ENCODE results near the gene TRIM37. TPM values are rescaled to one million over a fixed set of nuclear protein-coding genes. Genes with fewer than 3 reads are reported as not detected.

TRIM37 gene
- total and polyA plus RNA-seq, 2 of the 8 experiments (the other 6 are each of a cell fraction or from before 2014, with no cell fraction given), result 38.2 to 57.0 TPM

GRCh38 chr17:59011975-59012374 is 94.7 kb downstream of the TRIM37 start:
- 86% methylated on average over 2 of the region's 2 CpGs; no CpG with 5 or more reads in 1 of the 2 experiments for WGBS, 2 experiments (ENCODE audit: extremely low coverage in 1 of 2, insufficient coverage in 1 of 2, insufficient read length in 1 of 2, insufficient replicate concordance in 2 of 2, low coverage in 1 of 2, low lambda C conversion rate in 2 of 2, missing lambda C conversion rate in 1 of 2)

More at GRCh38 chr17:59011975-59012374, 94.7 kb downstream of the TRIM37 start:
- Histone ChIP-seq H3K4me3 (ENCODE audit: extremely low read depth in 1 of 4, insufficient read depth in 2 of 4, low read depth in 3 of 4, low read length in 4 of 4) (no peak overlapping the region), H3K4ac (replicated peaks; ENCODE audit: insufficient read length, low read depth, low read length) (no peak overlapping the region), H2BK5ac (ENCODE audit: low read depth, low read length) (no peak overlapping the region), H4K91ac (replicated peaks; ENCODE audit: insufficient read length, low read length) (no peak overlapping the region), H2AK5ac (ENCODE audit: low read depth, low read length) (no peak overlapping the region), H3K9ac (replicated peaks in 1 of 4; ENCODE audit: extremely low read depth in 1 of 4, low read depth in 3 of 4, low read length in 3 of 4) (no peak overlapping the region), H3K56ac (replicated peaks; ENCODE audit: insufficient read length, low read depth, low read length) (no peak overlapping the region), H2BK15ac (ENCODE audit: low read length) (no peak overlapping the region), H2BK12ac (ENCODE audit: low read depth, low read length) (no peak overlapping the region), H3K9me3 (ENCODE audit: insufficient read depth in 2 of 2, low read depth in 1 of 2, low read length in 1 of 2) (no peaks in the 10 kb centered on the region), H3K79me1 (ENCODE audit: low read depth, low read length) (no peaks in the 10 kb centered on the region), H3K27me3 (replicated peaks in 1 of 4; ENCODE audit: control insufficient read depth in 3 of 4, extremely low read depth in 1 of 4, insufficient read depth in 3 of 4, low read length in 3 of 4) (no peaks in the 10 kb centered on the region), H3K23ac (ENCODE audit: insufficient read length) (no peak overlapping the region), H3K4me2 (ENCODE audit: insufficient read depth in 1 of 2, low read depth in 2 of 2, low read length in 2 of 2) (no peak overlapping the region), H3K79me2 (ENCODE audit: control insufficient read depth in 1 of 2, insufficient read depth in 2 of 2, low read length in 2 of 2) (no peaks in the 10 kb centered on the region), H2BK20ac (ENCODE audit: low read length) (no peak overlapping the region), H2AFZ (ENCODE audit: low read length) (no peak overlapping the region), H4K5ac (ENCODE audit: insufficient read length, low read depth, low read length) (no peak overlapping the region), H3K14ac (ENCODE audit: insufficient read length) (no peak overlapping the region), H4K20me1 (replicated peaks in 1 of 2; ENCODE audit: control insufficient read depth in 1 of 2, insufficient read depth in 2 of 2, low read length in 2 of 2) (no peaks in the 10 kb centered on the region), H3K4me1 (replicated peaks in 1 of 4; ENCODE audit: control insufficient read depth in 3 of 4, insufficient read depth in 4 of 4, low read length in 3 of 4) (no peaks in the 10 kb centered on the region), H3K18ac (ENCODE audit: extremely low read depth, low read length) (no peak overlapping the region), H3K36me3 (ENCODE audit: control insufficient read depth in 2 of 4, insufficient read depth in 4 of 4, low read length in 3 of 4) (peaks cover 0 to 33% (median 13%) of the 10 kb centered on the region in 4 experiments; a peak in 5 of 8 replicates), H3K27ac (ENCODE audit: low read depth, low read length) (no peak overlapping the region), H3K23me2 (ENCODE audit: low read depth, low read length) (no peaks in the 10 kb centered on the region), H4K8ac (ENCODE audit: extremely low read depth, insufficient read depth, low read length) (no peak overlapping the region), H2BK120ac (replicated peaks; ENCODE audit: low read depth, low read length) (no peak overlapping the region)
- FAIRE-seq, result no peak
- TF ChIP-seq CHD1 (IDR thresholded peaks at IDR 0.05; ENCODE audit: low read depth, low read length), result no peak
- TF ChIP-seq KDM4A (IDR thresholded peaks at IDR 0.05; ENCODE audit: low read depth, low read length, severe bottlenecking), result no peak
- no peak for TF ChIP-seq EZH2 (IDR thresholded peaks at IDR 0.05; ENCODE audit: low read depth, low read length, severe bottlenecking)
- POLR2A ChIA-PET (ENCODE audit: partially characterized antibody), result interaction anchor here (0.6 kb wide), 1 partner anchor 17 kb away, joined by 3 read pairs; no protein-coding TSS in a partner anchor
- CTCF ChIA-PET (ENCODE audit: partially characterized antibody), result no interaction called here
- no peak for DNase-seq (ENCODE audit: low read depth in 1 of 2, low spot score in 2 of 2)

Measured in H1 (cell line).